Stimulated activated CD4-positive, alpha-beta T cell treated with anti-CD3 and anti-CD28 coated beads, Interleukin-1b, Interleukin-23, amount 100 ng/mL, for 1 hour (primary cell): Measurements from ENCODE around the gene ADAM17.
"Not testable (repeated sequence)": the region's sequence is repeated elsewhere in the genome, so short reads cannot be mapped to it uniquely, and the experiment has no call there.

Experiments used
- DNase-seq, 2 donors: peaks; one replicate each; pipeline ENCODE4 v3.0.0-alpha.2; 2020; ENCODE audit warnings: low read depth in 2 of 2

Gene ADAM17

GRCh38 chr2:9565436-9566153 is 10.0 kb upstream of the ADAM17 start:
- no peak for DNase-seq

- no peak for DNase-seq
These were observed 5.0 kb upstream of the ADAM17 start for GRCh38 chr2:9560628-9561027.

- DNase-seq, result no peak
These were observed 3.3 kb upstream of the ADAM17 start for GRCh38 chr2:9558948-9559381.

GRCh38 chr2:9556121-9556743 is 602 bp upstream of the ADAM17 start:
- DNase-seq, result no peak

GRCh38 chr2:9554921-9555296 is 721 bp downstream of the ADAM17 start:
- no peak for DNase-seq

GRCh38 chr2:9552219-9553178 is 3.1 kb downstream of the ADAM17 start:
- DNase-seq, result no peak

GRCh38 chr2:9550859-9551391 is 4.7 kb downstream of the ADAM17 start:
- not testable (repeated sequence) for DNase-seq

- no peak for DNase-seq
These were observed 6.2 kb downstream of the ADAM17 start for GRCh38 chr2:9549420-9549819.

GRCh38 chr2:9548506-9548905 is 7.1 kb downstream of the ADAM17 start:
- no peak for DNase-seq

- DNase-seq, result no peak
These were observed 8.2 kb downstream of the ADAM17 start for GRCh38 chr2:9547262-9547991.

GRCh38 chr2:9545502-9545901 is 10.1 kb downstream of the ADAM17 start:
- no peak for DNase-seq

- DNase-seq, result no peak
These were observed 12.1 kb downstream of the ADAM17 start for GRCh38 chr2:9543557-9543956.

GRCh38 chr2:9539531-9539930 is 16.1 kb downstream of the ADAM17 start:
- no peak for DNase-seq

- no peak for DNase-seq
These were observed 17.6 kb downstream of the ADAM17 start for GRCh38 chr2:9538000-9538507.

GRCh38 chr2:9536504-9536903 is 19.1 kb downstream of the ADAM17 start:
- no peak for DNase-seq

GRCh38 chr2:9535177-9535576 is 20.5 kb downstream of the ADAM17 start:
- no peak for DNase-seq

GRCh38 chr2:9533663-9534062 is 22.0 kb downstream of the ADAM17 start:
- no peak for DNase-seq

GRCh38 chr2:9532421-9532820 is 23.2 kb downstream of the ADAM17 start:
- DNase-seq, result no peak

- no peak for DNase-seq
These were observed 27.4 kb downstream of the ADAM17 start for GRCh38 chr2:9527995-9528787.

- DNase-seq, result no peak
These were observed 30.4 kb downstream of the ADAM17 start for GRCh38 chr2:9525266-9525665.
